NCI-H510A (cell line): ENCODE measurements around the gene TTLL11.

Experiments
- DNase-seq: peaks from one replicate; lab custom pipeline; 2025; lab: John Stamatoyannopoulos, UW

Gene TTLL11

GRCh38 chr9:121938621-121939020, 154.5 kb downstream of the TTLL11 start:
- no peak for DNase-seq

GRCh38 chr9:121937240-121937639, 155.9 kb downstream of the TTLL11 start:
- no peak for DNase-seq

GRCh38 chr9:121935739-121936138, 157.4 kb downstream of the TTLL11 start:
- no peak for DNase-seq

GRCh38 chr9:121930956-121931355, 162.2 kb downstream of the TTLL11 start:
- no peak for DNase-seq

GRCh38 chr9:121929893-121930875, 162.9 kb downstream of the TTLL11 start:
- DNase-seq = no peak

GRCh38 chr9:121927636-121928035, 165.5 kb downstream of the TTLL11 start:
- no peak for DNase-seq

- no peak for DNase-seq
Measured at GRCh38 chr9:121927081-121927480, 166.0 kb downstream of the TTLL11 start.

GRCh38 chr9:121926351-121926801, 166.7 kb downstream of the TTLL11 start:
- no peak for DNase-seq

- DNase-seq = no peak
Measured at GRCh38 chr9:121925935-121926334, 167.2 kb downstream of the TTLL11 start.

- no peak for DNase-seq
Measured at GRCh38 chr9:121924700-121925099, 168.4 kb downstream of the TTLL11 start.

GRCh38 chr9:121921444-121921843, 171.7 kb downstream of the TTLL11 start:
- DNase-seq = no peak

- DNase-seq = no peak
Measured at GRCh38 chr9:121917375-121918335, 175.5 kb downstream of the TTLL11 start.

GRCh38 chr9:121915304-121915625, 177.8 kb downstream of the TTLL11 start:
- DNase-seq = no peak

GRCh38 chr9:121914604-121915303, 178.4 kb downstream of the TTLL11 start:
- no peak for DNase-seq

- DNase-seq = no peak
Measured at GRCh38 chr9:121914017-121914595, 179.0 kb downstream of the TTLL11 start.

- no peak for DNase-seq
Measured at GRCh38 chr9:121912812-121913627, 180.1 kb downstream of the TTLL11 start.

GRCh38 chr9:121910491-121911040, 182.5 kb downstream of the TTLL11 start:
- no peak for DNase-seq

GRCh38 chr9:121909111-121909510, 184.0 kb downstream of the TTLL11 start:
- no peak for DNase-seq

GRCh38 chr9:121906074-121906870, 186.8 kb downstream of the TTLL11 start:
- DNase-seq = no peak
